NCI-H2227 (cell line): ENCODE data around the gene C1QTNF12.

Experiments used
- DNase-seq: peaks from one replicate; lab custom pipeline; 2025; ENCODE audit not compliant: unreplicated experiment; lab: John Stamatoyannopoulos, UW

Gene C1QTNF12

DNA sequence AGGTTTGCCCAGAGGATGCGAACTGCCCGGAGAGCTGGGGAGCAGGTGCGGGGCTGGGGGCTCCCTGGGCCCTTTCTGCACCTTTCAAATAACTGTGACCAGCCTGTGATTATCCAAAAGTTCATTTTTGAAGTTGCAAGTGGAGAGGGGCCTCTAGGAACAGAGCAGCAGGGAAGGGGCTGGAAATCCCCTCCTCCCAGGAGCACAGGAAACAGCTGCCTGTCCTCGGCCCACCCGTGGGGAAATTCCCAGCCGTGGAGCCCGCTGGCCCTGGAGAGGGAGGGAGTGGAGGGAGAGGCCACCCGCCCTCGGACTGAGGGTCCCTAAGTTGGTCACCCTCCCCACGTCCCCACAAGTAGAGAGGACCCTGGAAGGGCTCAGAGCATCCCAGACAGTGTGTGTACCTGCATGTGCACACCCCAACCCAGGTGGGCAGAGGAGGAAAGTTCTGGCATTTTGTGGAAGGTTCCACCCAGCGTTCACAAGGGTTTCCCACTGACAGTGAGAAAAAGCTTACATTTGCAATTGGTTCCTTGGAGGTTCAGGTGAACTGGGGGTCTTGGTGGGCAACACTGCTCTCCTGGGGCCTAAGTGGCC is 31.3 kb downstream of the C1QTNF12 start:
- no peak for DNase-seq

DNA sequence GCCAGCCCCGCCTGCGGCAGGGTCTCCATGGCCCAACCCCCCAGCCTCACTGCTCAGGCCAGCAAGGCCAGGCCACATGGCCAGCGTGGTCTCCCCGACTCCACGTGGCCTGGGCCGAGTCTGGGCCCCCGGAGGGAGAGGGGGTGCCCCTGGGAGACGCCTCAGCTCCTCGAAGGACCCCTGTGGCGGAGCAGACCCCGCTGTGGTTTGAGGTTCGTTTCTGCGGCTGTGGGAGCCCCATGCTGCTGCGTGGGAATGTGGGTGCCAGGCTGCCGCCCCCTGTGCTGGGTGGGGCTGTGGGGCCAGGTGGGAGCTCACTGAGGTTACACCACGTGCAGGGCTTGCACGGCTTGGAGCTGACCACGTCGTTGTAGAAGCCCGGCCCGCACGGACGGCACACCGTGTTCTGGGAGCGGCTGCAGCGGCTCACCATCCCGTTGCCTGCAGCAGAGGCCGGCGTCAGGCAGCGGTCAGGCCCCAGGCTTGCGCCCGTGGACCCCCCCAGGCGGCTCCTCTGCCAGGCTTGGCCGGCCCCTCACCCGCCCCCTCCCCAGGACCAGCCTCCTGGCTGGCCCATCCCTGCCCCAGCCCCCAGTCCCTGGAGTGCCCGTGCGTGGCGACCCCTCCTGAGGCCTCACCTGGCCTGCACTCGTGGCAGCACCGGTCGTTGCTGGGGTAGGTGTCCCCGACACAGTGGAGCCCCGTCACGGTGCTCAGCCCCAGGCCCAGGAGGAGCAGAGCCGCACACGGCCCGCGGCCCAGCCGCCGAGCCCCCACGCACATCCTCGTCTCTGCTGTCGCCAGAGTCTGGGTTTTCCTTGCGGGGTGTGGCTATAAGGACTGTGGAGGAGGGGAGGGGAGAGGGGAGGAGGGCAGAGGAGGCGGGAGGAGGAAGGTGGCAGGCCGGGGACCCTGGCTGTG is 32.9 kb downstream of the C1QTNF12 start, which contains the start of gene TNFRSF4:
Gene TNFRSF4, minus strand, starts transcription at position 809 of the 921 bp plus-strand sequence. Its CDS starts 26 bp downstream, at position 783.
- no peak for DNase-seq

DNA sequence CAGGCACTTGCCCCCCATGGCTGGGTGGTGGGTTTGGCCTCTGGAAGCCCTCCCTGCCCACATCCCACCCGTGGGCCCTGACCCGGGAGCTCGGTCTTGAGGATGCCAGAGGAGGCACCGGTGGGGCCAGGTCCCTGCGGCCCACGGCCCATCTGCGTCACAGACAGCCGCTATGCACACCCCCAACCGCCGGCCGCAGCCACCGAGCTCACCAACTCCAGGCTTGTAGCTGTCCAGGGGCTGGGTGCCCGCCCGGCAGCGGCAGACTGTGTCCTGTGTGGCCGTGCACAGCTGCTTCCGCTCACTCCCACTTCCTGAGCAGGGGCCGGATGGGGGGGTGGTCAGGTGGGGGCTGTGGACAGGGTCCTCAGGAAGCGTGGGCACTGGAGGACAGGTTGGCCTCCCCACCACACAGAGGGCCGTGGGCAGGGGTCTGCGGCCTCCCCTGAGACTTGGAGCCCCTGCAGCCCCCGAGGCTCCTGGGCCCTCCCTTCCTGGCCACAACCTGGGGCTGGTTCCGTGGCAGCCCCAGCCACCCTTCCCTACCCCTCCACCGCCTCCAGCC is 33.7 kb downstream of the C1QTNF12 start:
- DNase-seq, result no peak

DNA sequence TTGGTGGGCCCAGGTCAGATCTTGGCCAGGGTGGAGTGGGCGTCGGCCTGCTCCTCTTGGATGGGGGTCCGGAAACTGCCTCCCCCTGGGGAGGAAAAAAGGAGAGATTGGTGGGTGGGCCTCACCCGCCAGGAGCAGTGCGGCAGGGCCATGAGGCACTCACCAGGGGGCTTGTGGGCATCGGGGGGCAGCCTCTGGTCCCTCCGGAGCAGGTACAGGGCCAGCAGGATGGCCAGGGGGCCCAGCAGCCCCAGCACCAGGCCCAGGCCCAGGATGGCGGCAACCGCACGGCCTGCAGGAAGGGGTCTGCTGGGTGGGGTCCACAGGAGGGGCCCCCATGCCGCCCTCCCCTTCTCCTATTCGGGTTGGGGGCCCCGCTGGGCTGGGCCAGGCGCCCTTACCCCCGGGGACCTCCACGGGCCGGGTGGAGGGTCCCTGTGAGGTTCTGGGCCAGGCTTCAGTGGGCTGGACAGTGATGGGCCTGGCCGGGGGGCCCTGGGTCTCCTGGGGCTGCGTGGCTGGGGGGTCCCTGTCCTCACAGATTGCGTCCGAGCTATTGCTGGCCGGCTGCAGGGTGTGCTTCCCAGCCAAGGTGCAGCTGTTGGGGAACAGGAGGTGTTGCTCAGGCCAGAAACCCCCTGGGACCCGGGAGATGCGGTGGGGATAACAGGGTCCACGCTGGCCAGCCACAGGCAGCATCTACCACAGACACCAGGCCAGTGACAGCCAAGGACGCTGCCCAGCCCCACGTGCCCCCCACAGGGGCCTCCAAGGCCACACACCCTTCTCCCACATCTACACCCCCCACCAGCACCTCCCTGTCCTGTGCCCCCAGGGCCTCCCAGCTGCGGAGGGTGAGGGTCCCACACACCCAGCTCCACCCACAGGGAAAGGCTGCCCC is 34.7 kb downstream of the C1QTNF12 start:
- no peak for DNase-seq

DNA sequence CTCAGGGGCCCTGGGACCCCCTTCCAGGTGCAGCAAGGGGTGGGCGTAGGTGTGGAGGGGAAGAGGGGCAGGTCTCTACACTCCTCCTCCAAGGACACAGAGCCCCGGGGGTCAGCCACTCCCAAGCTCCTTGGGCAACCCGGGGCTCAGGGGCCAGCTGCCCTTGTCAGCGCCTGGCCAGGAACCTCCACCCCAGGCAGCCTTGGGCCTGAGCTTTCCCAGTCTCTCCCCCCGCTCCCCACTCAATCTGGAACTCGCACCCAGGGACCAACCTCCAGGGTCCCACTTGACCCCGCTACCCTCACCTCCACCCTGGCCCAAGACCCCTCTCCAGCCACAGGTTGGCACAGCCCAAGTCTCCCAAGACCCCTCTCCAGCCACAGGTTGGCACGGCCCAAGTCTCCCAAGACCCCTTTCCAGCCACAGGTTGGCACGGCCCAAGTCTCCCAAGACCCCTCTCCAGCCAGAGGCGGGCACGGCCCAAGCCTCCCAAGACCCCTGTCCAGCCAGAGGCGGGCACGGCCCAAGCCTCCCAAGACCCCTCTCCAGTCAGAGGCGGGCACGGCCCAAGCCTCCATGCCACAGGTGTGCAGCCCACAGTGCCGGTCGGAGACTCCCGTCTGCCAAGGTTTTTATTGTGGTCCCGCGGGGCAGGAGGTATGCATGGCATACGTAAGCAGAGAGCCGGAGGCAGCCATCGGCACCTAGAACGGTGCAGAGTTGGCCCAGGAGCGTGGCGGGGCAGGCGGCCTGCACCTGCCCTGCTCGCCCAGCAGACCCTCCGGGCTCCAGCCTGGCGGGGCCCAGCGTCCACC is 35.6 kb downstream of the C1QTNF12 start:
- DNase-seq, result no peak

DNA sequence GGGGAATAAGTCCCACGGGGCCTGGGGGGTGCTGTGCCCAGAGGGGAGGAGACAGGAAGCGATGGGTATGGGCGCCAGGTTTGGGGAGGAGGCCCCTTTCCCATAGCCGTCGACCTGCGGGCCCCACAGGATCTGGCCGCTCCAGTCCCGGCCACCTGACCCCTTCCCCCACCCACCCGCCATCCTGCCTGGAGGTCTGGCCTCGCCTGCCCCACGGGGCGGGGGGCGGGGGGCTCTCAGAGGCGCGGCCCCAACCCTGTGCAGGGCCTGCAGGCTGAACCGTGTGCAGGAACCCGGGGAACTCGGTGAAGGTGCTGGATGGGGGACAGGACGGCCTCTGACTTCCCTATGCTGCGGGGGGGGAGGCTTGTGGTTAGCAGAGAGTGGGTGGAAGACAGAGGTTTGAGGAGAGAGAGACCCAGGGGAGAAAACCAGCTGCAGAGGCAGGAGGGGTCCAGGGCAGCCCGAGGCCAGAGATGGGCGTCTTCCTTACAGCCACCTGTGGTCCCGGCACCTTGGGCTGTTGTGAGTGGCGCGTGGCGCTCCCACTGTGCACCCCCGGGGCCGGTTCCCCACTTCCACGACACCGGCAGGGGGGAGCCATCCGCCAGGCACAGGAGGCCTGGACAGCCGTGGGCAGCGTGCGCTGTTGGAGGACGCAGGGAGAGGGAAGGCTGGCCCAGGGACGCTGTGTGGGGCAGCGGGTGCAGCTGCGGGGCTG is 37.6 kb downstream of the C1QTNF12 start:
- DNase-seq, result no peak

DNA sequence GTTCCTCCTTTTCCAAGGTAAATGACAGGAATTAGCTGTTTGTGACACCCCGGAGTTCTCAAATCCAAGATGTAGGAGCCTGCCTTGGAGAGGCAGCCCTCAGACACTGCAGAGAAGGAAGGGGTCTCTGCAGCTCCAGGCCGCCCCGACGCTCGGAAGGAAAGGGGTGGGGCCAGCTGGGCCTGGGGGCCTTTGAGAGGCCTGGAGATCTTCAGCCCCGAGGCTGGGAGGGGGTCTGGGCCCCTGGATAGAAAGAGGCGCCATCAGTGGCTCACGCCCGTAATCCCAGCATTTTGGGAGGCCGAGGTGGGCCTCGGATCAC is 39.0 kb downstream of the C1QTNF12 start:
- DNase-seq, result no peak

DNA sequence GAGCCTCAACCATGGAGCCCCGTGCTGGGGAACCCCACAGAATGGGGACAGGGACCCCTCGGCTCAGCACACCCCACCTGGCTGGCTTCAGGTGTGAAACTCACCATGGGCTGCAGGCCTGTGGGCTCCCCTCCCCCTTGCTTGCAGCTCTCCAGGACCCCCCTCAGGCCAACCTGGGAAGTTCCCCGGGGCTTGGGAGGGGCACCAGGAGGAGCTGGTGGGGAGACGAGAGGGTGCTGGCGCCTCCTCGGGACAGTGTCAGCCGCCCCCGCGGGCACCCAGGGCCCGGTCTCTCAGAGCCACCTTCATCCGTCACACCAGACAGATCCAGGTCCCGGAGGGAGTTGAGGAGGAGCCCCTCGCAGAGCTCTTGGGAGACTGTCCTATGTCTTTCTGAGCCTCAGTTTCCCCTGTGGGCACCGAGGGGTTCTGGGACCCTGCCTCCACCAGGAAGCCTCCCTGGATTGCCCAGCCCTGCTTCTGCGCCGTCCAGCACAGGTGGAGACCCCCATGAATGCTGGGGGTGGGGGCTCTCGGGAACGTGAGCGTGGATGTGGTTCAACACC is 39.5 kb downstream of the C1QTNF12 start:
- no peak for DNase-seq

DNA sequence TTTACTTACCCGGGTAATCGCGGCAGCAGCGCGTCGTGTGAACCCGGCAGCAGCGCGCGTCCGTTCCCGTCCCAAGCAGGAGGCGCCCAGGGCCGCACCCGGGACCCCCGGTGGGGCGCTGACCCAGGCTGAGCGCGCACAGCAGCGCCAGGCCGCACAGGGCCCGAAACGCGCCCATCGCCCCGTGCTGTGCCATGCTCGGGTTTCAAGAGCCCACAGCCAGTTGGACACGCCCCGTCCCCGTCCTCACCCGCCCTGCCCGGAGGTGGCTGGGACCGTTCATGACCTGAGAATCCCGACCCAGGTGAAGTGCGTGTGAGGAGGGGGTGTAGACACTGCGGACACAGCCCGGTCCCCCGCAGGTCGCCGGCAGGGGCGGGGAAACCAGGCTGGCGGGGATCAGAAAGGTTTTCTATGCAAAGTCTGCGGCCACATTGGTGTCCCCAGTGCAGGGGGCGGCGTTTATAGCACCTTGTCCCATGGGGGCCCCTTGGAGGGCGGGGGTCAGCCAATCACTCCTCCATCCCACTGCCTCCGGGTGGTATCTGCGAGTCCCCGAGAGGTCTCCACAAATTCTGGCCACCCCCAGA is 40.1 kb downstream of the C1QTNF12 start, which contains the start of gene TNFRSF18:
Gene TNFRSF18, minus strand, starts transcription at position 217 of the 590 bp plus-strand sequence. Its CDS starts 21 bp downstream, at position 196.
- no peak for DNase-seq

DNA sequence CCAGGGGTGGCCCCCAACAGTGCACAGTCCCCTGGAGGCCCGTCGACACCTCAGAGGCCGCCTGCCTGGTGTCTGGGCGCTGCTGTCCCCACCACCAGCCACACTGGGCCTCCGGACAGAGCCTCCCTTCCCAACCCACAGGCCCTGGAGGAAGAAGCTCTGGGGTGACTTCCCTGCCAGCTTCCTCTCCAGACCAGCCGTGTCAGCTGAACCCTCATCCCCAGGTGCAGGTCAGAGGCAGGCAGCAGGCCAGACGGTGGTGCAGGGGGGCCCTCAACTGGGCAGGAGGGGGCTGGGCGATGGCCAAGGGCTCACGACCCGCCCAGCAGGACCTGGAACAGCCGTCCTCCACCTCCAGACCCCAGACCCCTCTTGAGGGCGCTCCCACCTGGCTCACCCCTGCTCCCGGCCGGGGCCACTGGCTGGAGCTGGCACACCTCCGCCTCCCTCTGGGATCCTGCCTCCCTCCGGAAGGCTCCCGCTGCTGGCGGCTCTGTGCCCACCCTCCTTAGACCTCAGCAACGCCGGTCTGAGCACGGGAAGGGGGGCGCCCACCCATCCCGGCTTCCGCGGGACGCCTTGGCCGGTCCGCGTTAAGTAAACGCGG is 40.6 kb downstream of the C1QTNF12 start:
- no peak for DNase-seq

DNA sequence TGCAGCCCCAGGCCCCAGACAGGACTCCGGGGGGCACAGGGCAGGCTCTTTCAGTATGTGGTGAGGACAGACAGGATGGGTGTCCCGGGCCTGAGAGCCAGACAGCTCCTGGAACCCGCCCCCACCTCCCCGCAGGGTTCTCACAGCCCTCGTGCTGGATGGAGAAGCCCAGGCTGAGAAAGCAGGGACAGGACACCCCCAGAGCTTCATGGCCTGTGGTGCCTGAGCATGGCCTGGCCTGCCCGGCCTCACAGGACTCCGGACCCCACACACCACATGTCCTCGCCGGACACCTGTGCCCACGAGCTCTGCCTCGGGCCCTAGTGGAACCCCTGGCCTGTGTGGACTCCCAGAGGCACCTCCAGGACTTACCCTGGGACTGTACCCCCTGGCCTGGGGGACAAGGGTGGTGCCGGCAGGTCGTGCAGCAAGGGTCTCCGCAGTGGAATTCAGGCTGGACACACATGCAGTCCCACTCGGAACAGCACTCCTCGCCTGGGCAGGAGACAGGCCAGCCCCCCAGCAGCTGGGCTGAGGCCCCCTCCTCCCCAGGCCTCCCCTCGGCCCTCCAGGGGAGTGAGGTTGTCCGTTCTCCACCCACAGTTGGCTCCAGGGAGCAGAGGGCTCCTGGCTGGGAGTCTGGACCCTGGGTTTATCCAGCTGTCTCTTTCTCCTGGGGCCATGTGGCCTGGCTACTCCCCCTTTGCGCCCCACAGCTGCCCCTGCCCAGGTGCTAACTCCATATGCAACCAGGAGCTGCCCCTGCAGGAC is 41.3 kb downstream of the C1QTNF12 start:
- DNase-seq, result no peak

DNA sequence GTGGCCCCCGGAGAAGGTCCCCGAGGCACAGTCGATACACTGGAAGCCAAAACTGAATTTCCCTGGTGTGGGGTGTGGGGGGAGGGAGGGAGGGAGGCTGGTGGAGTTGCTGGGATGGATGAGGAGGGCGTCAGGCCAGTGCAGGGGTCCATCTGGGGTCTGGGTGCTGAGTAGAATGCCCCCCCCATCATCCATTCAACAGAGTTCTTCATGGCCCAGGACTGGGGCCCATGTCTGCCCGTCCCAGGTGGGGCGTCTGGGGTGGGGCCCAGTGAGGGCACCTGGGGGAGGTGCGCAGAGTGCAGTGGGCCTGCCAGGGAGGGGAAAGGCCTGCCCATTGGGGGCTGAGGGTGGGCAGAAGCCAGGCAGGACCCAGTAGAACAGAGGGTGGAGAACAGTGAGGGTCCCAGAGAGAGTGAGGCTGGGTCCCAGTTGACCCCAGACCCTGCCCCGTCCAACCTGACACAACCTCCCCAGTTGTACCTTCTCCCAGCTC is 42.0 kb downstream of the C1QTNF12 start:
- no peak for DNase-seq

DNA sequence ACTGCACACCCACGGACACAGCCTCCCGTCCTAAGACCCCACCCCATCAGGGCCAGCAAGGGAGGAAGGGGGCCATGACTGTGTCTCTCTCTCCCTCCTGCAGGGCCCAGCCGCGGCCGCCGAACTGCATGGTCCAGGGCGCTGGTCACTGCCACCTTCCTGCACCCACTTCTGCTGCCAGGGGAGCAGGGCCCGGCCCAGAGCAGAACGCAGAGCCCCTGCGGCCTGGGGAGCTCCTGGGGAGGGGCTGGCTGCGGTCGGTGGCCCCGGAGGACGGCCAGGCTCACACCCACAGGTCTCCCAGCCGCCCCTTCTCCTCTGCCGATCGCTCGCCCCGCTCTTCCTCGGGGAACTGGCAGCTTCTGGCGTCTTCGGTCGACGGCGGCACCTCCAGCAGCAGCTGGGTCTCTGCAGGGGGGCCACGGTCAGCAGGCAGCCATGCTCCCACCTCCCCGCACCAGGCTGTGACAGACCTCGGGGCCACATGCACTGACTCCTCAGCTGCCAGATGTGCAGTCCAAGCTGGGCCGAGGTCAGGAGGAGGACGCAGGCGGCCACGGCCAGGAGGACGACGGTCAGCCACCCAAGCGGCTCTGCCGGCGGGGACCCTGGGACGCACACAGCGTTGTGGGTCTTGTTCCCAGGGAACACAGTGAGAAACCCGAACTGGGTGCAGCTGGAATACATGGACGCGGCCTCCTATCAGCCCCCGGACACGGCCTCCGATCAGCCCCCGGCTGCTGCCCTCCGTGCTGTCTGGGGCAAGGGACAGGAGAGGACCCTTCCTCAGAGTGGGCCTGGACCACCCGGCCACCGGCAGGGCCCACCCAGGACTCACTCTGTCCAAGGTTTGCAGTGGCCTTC is 42.7 kb downstream of the C1QTNF12 start:
- no peak for DNase-seq

DNA sequence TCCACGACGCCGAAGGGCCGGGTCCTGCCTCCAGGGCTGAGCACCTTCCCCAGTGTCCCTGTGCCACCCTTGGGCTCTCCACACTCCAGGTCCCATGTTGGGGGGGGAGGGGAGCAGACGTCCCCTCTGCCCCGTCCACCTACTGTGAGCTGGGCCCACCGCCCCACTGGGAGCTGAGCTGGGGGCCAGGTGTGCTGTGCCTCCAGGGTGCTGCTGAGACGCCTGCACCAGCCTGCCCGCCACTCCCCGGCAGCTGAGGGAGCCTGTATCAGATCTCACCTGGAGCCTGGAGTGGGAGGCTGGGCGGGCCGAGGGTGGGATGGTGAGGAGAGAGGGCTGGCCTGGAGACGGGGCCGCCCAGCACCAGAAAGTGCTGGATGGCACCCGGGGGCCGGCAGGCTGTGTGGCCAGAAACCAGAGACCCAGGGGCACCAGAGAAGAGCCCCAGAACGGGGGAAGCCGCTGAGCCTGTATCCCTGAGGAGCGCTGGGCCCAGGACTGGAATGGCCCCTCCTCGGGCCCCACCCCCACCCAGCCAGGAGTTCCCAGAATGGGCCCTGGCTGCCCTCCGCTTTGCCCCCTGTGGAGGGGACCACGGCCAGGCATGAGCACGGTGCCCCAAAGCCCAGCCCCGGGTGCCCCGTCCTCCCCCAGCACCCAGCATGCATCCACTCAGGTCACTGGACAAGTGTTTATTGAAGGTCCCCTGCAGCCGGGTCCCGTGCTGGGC is 43.5 kb downstream of the C1QTNF12 start:
- DNase-seq, result no peak

DNA sequence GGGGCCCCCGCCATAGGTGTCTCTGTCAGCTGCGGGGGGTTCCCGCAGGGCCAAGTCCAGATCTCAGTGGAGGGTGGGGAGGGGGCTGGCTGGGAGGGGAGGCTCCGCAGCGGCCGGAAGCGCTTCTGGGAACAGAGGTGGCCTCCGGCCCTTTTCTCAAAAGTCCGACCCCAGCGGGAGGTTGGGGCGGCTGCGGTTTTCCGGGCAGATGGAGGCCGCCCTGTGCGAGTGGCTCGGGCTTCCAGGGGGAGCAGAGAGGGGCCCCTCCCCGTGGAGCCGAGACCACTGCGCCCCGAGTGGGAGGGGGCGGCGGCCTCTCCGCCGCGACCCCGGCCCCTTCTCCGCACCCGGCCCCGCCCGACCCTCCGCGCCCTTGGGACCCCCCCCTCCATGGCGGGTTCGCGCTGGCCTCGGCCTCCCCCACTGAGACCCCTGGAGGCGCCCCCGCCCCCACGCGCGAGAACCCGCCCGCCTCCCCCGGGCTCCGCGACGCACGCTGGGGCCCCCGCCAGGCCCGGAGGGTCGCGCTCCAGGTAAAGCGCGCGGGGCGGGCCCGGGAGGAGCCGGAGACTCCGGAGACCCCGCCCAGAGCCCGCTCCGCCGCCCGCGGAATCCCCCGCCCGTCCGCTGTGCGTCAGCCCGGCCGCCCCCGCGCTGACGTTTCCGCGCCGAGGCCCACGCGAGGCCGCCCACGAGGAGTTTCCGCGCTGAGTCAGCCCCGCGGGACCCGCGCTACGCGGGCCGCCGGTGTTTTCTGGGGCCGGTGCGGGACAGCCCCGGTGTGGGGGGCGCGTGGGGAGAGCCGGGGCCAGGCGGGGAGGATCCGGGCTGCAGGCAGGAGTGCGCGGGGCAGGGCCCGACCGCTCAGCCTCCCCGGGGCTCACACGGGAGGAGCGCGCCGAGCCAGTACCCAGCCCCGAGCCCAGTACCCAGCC is 45.4 kb downstream of the C1QTNF12 start:
- DNase-seq, result peak; percentile 68
